ENCODE data around the gene CDH15.

- TF ChIP-seq EZH2phosphoT487 (IDR thresholded peaks at IDR 0.05; ENCODE audit: insufficient read depth, low read depth) (no peak), EZH2 (IDR thresholded peaks at IDR 0.05; ENCODE audit: insufficient read depth, poor library complexity, severe bottlenecking) (no peak)
These were observed 12.3 kb upstream of the CDH15 start for GRCh38 chr16:89159066-89159849.
